K562 (cell line): Measurements from ENCODE around the gene TBC1D7. TPM values are rescaled to one million over a fixed set of nuclear protein-coding genes. Genes with fewer than 3 reads are reported as not detected.

Source experiments
- C11orf30 ChIP-seq: fragments of 450-650 bp; IDR thresholded peaks from 2 replicates; pipeline ENCODE4 v1.6.1; 2016; ENCODE audit warnings: low read depth, mild to moderate bottlenecking
- CBFA2T3 ChIP-seq: fragments of 450-650 bp; IDR thresholded peaks from 2 replicates; pipeline ENCODE4 v1.6.1; 2017
- MAFK ChIP-seq: IDR thresholded peaks from 2 replicates; pipeline ENCODE4 v1.6.1; 2011; ENCODE audit warnings: low read length, improper control_type of control experiment
- MIER1 ChIP-seq: fragments of 450-650 bp; IDR thresholded peaks from 2 replicates; pipeline ENCODE4 v1.6.1; 2016; ENCODE audit warnings: antibody characterized with exemption, mild to moderate bottlenecking, low read depth
- NFE2 ChIP-seq: IDR thresholded peaks from 2 replicates; pipeline ENCODE4 v1.6.1; 2014; ENCODE audit warnings: antibody characterized with exemption, low read depth
- PRDM10 ChIP-seq: fragments of 450-650 bp; IDR thresholded peaks from 2 replicates; pipeline ENCODE4 v1.6.1; 2018; ENCODE audit not compliant: partially characterized antibody
- THRA ChIP-seq: fragments of 450-650 bp; IDR thresholded peaks from 2 replicates; pipeline ENCODE4 v1.6.1; 2017; ENCODE audit warnings: mild to moderate bottlenecking, moderate library complexity
- ZNF311 ChIP-seq: fragments of 250-450 bp; sonication (Bioruptor Pico); IDR thresholded peaks from 2 replicates; pipeline ENCODE4 v1.4.0; 2020; ENCODE audit warnings: mild to moderate bottlenecking, moderate library complexity
- ZNF316 ChIP-seq: fragments of 450-650 bp; IDR thresholded peaks from 2 replicates; pipeline ENCODE4 v1.6.1; 2016
- polyA plus RNA-seq, 8 experiments: library from polyadenylated mRNA; depleted of rRNA in 4 of 8; stranded (reverse) in 5 of 8; unstranded in 3 of 8; fragments of >200 nt; fragmentation: Nextera tagmentation in 2 of 8; fragmentation: Illumina TruSeq in 1 of 8; extraction: Ambion mirVana in 2 of 8; extraction: Trizol in 1 of 8; gene quantifications; 2 replicates each; pipeline versions ENCODE4 v1.2.1 to v1.2.3, GENCODE V29; 2011 to 2014; ENCODE audit warnings: inconsistent platforms in 1 of 8, missing spikeins in 1 of 8
- total RNA-seq, 7 experiments: library from RNA; depleted of rRNA in 6 of 7; stranded (reverse); fragments of >200 nt in 6 of 7; fragmentation: Illumina TruSeq in 2 of 7; extraction: Trizol in 2 of 7; gene quantifications; 2 replicates each; pipeline versions ENCODE4 v1.2.1 to v1.2.3, GENCODE V29; 2011 to 2021; ENCODE audit warnings: low replicate concordance in 1 of 7
- TF ChIP-seq, protein P1 (sequence below): sonication (generic); formaldehyde crosslinking; IDR thresholded peaks from 2 replicates; pipeline ENCODE4 v1.8.1; 2023; ENCODE audit warnings: mild to moderate bottlenecking, missing genetic modification reagents
- TF ChIP-seq, protein P2 (sequence below), 2 experiments: fragments of 450-650 bp; conservative IDR thresholded peaks; 2 replicates each; pipeline ENCODE4 v1.6.1; 2017; ENCODE audit warnings: mild to moderate bottlenecking in 2 of 2, moderate library complexity in 2 of 2

TBC1D7 gene
- total and polyA plus RNA-seq, 9 of the 15 experiments (the other 6 are each of a cell fraction or from before 2014, with no cell fraction given), result 49.4 to 107 (median 61.1) TPM

DNA sequence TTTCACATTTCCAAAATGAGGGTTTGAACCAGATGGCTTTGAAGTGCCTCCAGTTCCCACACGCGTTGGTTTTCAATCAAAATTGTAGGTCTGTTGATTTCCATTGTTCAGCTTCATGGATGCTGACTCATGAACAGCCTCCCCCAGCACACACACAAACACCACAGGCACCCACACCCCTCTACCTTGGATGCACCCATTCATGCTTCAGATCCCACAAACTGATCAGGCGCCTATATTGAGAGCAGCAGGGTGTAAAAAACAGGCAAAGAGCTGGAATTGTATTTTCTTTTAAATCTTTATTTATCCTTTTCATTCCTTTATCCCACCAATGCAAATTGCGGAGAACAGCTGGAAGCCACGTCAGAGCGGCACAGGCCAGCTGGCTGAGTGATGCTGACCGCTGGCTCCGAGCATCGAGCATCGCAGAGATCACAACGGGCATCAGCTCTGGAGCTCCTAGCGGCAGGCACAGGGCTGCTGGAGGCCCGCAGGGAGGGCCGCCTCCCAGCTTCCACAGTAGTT, 29.3 kb upstream of the TBC1D7 start (continued):
- TF ChIP-seq, protein P1, sequence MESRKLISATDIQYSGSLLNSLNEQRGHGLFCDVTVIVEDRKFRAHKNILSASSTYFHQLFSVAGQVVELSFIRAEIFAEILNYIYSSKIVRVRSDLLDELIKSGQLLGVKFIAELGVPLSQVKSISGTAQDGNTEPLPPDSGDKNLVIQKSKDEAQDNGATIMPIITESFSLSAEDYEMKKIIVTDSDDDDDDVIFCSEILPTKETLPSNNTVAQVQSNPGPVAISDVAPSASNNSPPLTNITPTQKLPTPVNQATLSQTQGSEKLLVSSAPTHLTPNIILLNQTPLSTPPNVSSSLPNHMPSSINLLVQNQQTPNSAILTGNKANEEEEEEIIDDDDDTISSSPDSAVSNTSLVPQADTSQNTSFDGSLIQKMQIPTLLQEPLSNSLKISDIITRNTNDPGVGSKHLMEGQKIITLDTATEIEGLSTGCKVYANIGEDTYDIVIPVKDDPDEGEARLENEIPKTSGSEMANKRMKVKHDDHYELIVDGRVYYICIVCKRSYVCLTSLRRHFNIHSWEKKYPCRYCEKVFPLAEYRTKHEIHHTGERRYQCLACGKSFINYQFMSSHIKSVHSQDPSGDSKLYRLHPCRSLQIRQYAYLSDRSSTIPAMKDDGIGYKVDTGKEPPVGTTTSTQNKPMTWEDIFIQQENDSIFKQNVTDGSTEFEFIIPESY (CRISPR knock-in tag), result peak; percentile 72
- TF ChIP-seq, protein P2, sequence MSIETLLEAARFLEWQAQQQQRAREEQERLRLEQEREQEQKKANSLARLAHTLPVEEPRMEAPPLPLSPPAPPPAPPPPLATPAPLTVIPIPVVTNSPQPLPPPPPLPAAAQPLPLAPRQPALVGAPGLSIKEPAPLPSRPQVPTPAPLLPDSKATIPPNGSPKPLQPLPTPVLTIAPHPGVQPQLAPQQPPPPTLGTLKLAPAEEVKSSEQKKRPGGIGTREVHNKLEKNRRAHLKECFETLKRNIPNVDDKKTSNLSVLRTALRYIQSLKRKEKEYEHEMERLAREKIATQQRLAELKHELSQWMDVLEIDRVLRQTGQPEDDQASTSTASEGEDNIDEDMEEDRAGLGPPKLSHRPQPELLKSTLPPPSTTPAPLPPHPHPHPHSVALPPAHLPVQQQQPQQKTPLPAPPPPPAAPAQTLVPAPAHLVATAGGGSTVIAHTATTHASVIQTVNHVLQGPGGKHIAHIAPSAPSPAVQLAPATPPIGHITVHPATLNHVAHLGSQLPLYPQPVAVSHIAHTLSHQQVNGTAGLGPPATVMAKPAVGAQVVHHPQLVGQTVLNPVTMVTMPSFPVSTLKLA (conservative IDR thresholded peaks at IDR 0.05), result 0 out of 4 replicates have a peak, but pooled peaks of 1 of the 2 experiments have one; percentile 16
- TF ChIP-seq THRA, result no peak
- peak; percentile 71 for TF ChIP-seq ZNF316
- TF ChIP-seq C11orf30, result peak; percentile 63; the same call in 1 of the 2 replicates
- peak; percentile 63; the same call in 1 of the 2 replicates for TF ChIP-seq MAFK
- peak; percentile 85 for TF ChIP-seq PRDM10
- TF ChIP-seq MIER1, result no peak
- 0 out of 2 replicates have a peak, but pooled peaks have one; percentile 51 for TF ChIP-seq ZNF311 (CRISPR knock-in tag)
- TF ChIP-seq NFE2, result peak; percentile 61; the same call in 1 of the 2 replicates
- peak; percentile 22; the same call in 1 of the 2 replicates for TF ChIP-seq CBFA2T3
